Panc1 (cell line): ENCODE data around the gene SBF1. TPM values are rescaled to one million over a fixed set of nuclear protein-coding genes. Genes with fewer than 3 reads are reported as not detected.

ENCODE experiments used
- ATAC-seq: fragments of 200-7000 bp; cut with Tn5 transposase; 2 replicates; pipeline ENCODE4 v1.9.1; 2020; ENCODE audit warnings: mild to moderate bottlenecking, moderate library complexity
- BruUV-seq: library from RNA; stranded (reverse); fragments of 400-500 nt; replicated peaks from 2 replicates; lab custom pipeline; 2021; lab: Mats Ljungman, UMichigan
- CTCF ChIA-PET: fragments of 300-600 bp; sonication (Branson Sonifier 250); formaldehyde crosslinking; loops from one replicate; lab custom pipeline; 2022; ENCODE audit warnings: antibody characterized with exemption; lab: Charles Lee
- POLR2A ChIA-PET: fragments of 300-600 bp; sonication (Branson Sonifier 250); formaldehyde crosslinking; loops from one replicate; lab custom pipeline; 2022; ENCODE audit warnings: antibody characterized with exemption; lab: Charles Lee
- DNase-seq: peaks from one replicate; pipeline ENCODE4 v3.0.0-alpha.2; 2010; ENCODE audit warnings: low read depth, low spot score
- H3K27ac ChIP-seq: 2 replicates; pipeline ENCODE4 v1.5.1; 2011; ENCODE audit warnings: mild to moderate bottlenecking, low read length, inconsistent platforms
- H3K27me3 ChIP-seq: fragments of 200-500 bp; sonication (Bioruptor generic); 2 replicates; pipeline ENCODE4 v1.6.0; 2014; ENCODE audit warnings: low read length, inconsistent platforms; ENCODE audit not compliant: control insufficient read depth, insufficient read depth
- H3K36me3 ChIP-seq: fragments of 200-500 bp; sonication (Bioruptor generic); 2 replicates; pipeline ENCODE4 v1.5.1; 2014; ENCODE audit warnings: inconsistent platforms, mild to moderate bottlenecking, low read length, moderate library complexity; ENCODE audit not compliant: control insufficient read depth, insufficient read depth
- H3K4me1 ChIP-seq: 2 replicates; pipeline ENCODE4 v1.5.1; 2011; ENCODE audit warnings: inconsistent platforms, mild to moderate bottlenecking, low read length, moderate library complexity; ENCODE audit not compliant: control insufficient read depth, insufficient read depth
- H3K4me3 ChIP-seq, 2 experiments: 2 replicates each; pipeline ENCODE4 v1.5.1; 2011 to 2012; ENCODE audit warnings: low read depth in 2 of 2, low read length in 2 of 2, mild to moderate bottlenecking in 2 of 2, inconsistent platforms in 1 of 2, moderate library complexity in 1 of 2
- H3K9me3 ChIP-seq: fragments of 200-500 bp; sonication (Bioruptor generic); 2 replicates; pipeline ENCODE4 v1.5.1; 2014; ENCODE audit warnings: low read depth, mild to moderate bottlenecking, inconsistent platforms, low read length, moderate library complexity; ENCODE audit not compliant: control insufficient read depth, insufficient read depth
- CTCF ChIP-seq: fragments of 450-650 bp; IDR thresholded peaks from 2 replicates; pipeline ENCODE4 v1.5.1; 2017; ENCODE audit warnings: mild to moderate bottlenecking
- POLR2AphosphoS5 ChIP-seq: IDR thresholded peaks from 2 replicates; pipeline ENCODE4 v1.6.1; 2012; ENCODE audit warnings: mild to moderate bottlenecking, low read depth, low read length, moderate library complexity
- SIN3A ChIP-seq: IDR thresholded peaks from 2 replicates; pipeline ENCODE4 v1.6.1; 2012; ENCODE audit warnings: low read depth, mild to moderate bottlenecking, low read length, moderate library complexity, borderline replicate concordance; ENCODE audit not compliant: insufficient read depth
- TCF7L2 ChIP-seq: IDR thresholded peaks from 2 replicates; pipeline ENCODE4 v1.6.1; 2011; ENCODE audit warnings: mild to moderate bottlenecking, low read depth, low read length, inconsistent platforms
- in situ Hi-C: cut with HindIII; loops from 2 replicates; pipeline ENCODE4 v1.10.0; 2016; ENCODE audit warnings: low sequenced_read_pairs, low pct_unique_long_range_greater_than_20kb
- intact Hi-C: fragments of 100-400 bp; cut with micrococcal nuclease; formaldehyde crosslinking; loops from one replicate; pipeline ENCODE4 v1.10.0; 2022; ENCODE audit not compliant: unreplicated experiment
- total RNA-seq: library from RNA; stranded (reverse); gene quantifications from one replicate; pipeline ENCODE4 v1.2.1, GENCODE V29; 2021; ENCODE audit not compliant: unreplicated experiment
- TF ChIP-seq, protein P1 (sequence below), 2 experiments: IDR thresholded peaks; 2 replicates each; pipeline ENCODE4 v1.6.1; 2011 to 2012; ENCODE audit warnings: low read depth in 2 of 2, control low read depth in 1 of 2, low read length in 1 of 2, mild to moderate bottlenecking in 1 of 2, moderate library complexity in 1 of 2; ENCODE audit not compliant: insufficient read depth in 1 of 2

Gene SBF1
- total RNA-seq, 1 experiment from 2014 or later, result 59.2 TPM

DNA sequence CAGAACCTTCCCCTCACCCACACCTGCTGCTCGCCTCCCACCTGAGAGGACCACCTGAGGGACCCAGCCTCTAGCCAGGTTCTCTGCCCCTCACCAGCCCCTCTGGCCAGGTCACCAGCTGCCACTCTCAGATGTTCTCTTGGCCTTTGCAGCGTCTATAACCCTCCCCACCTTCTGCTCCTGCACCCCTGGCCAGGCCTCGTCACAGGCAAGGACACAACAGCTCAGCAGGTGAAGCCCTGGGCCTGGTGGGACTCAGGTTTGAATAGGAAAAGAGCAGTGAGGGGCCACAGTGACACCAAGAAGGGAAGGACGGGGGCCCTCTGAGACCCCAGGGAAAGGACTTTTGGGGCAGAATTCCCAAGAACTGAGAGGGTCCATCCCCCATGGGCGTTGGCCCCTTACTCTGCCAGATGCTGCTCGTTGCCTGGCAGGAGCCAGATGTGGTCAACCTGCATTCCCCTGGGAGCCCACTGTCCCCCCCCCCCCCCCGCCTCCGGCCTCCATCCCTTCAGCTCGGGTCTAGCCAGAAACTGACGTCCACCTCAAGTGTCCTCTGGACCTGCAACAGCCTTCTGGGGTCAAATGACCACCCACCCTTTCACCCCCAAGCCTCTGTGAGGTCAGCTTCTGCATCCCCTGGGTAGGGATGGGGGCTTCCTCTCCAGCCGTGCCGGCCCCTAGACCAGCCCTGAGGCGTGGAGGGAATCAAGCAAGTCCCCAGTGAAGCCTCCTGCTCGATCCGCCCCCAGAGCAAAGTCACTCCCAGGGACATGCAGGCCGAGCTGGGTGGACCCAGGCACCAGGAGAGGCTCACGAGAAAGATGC is 28.7 kb downstream of the SBF1 start:
- Histone ChIP-seq H3K9me3 (no peaks in the 10 kb centered on the region), H3K4me3 (no peak overlapping the region), H3K27ac (peak overlapping the region; percentile 70; the same call in 1 of the 2 replicates), H3K4me1 (peaks cover 22% of the 10 kb centered on the region), H3K27me3 (no peaks in the 10 kb centered on the region), H3K36me3 (0 out of 2 replicates have a peak, but pooled peaks cover 2% of the 10 kb centered on the region)
- ATAC-seq (peak; percentile 28; the same call in 1 of the 2 replicates), DNase-seq (no peak)
- TF ChIP-seq CTCF, result no peak
- no peak; the same call in 1 of the 2 replicates for TF ChIP-seq POLR2AphosphoS5
- TF ChIP-seq, protein P1, sequence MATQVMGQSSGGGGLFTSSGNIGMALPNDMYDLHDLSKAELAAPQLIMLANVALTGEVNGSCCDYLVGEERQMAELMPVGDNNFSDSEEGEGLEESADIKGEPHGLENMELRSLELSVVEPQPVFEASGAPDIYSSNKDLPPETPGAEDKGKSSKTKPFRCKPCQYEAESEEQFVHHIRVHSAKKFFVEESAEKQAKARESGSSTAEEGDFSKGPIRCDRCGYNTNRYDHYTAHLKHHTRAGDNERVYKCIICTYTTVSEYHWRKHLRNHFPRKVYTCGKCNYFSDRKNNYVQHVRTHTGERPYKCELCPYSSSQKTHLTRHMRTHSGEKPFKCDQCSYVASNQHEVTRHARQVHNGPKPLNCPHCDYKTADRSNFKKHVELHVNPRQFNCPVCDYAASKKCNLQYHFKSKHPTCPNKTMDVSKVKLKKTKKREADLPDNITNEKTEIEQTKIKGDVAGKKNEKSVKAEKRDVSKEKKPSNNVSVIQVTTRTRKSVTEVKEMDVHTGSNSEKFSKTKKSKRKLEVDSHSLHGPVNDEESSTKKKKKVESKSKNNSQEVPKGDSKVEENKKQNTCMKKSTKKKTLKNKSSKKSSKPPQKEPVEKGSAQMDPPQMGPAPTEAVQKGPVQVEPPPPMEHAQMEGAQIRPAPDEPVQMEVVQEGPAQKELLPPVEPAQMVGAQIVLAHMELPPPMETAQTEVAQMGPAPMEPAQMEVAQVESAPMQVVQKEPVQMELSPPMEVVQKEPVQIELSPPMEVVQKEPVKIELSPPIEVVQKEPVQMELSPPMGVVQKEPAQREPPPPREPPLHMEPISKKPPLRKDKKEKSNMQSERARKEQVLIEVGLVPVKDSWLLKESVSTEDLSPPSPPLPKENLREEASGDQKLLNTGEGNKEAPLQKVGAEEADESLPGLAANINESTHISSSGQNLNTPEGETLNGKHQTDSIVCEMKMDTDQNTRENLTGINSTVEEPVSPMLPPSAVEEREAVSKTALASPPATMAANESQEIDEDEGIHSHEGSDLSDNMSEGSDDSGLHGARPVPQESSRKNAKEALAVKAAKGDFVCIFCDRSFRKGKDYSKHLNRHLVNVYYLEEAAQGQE (IDR thresholded peaks at IDR 0.05; ENCODE audit: insufficient read depth in 1 of 2, low read depth in 2 of 2, low read length in 1 of 2), result no peak
- TF ChIP-seq TCF7L2, result no peak
- TF ChIP-seq SIN3A, result no peak
- intact Hi-C loops, result no loop called here
- no TSS peak for BruUV-seq
- POLR2A ChIA-PET, result no interaction called here
- CTCF ChIA-PET, result no interaction called here
- in situ Hi-C loops, result no loop called here

DNA sequence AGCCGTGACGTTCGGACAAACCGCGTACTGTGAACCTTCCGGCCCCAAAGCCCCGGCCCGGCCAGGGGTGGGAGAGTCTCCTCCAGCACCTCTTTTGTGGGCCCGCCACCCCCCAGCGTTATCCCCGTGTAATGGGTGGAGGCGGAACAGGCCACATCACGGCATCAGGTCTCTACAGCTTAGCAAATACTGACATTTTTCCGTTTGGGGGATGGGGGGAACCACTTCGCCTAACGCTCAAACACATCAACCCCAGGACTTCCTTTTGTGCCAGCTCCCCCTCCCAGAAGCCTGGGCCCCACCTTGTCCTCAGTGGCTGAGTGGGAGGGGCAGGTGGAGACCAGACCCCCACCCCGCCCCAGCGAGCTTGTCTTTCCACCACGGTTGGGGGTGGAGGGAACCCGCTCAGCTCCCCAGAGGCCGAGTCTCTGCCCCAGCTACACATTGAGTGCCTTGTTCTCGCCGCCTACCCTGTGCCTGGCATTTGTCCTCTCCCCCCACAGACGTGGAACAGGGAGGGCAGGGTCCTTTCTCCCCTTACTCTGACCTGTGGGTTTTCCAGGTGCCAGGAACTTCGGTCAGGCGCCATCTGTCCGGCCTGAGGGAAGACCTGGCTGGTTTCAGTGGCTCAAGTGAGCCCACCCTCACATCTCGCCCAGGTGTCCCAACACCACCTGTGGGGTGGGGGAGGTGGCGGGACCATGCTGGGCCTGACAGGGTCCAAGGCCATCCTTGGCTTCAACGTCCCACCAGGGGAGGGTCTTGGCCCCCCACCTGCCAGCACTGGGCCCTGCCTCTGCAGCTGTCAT is 29.6 kb downstream of the SBF1 start:
- peaks cover 22% of the 10 kb centered on the region for H3K4me1 ChIP-seq
- CTCF ChIA-PET, result no interaction called here
- TSS peak; percentile 71 for BruUV-seq

More for the DNA sequence above, 29.6 kb downstream of the SBF1 start:
- peak overlapping the region; percentile 70 for H3K27ac ChIP-seq
- intact Hi-C loops (no loop called here), in situ Hi-C loops (no loop called here)
- no peaks in the 10 kb centered on the region for H3K27me3 ChIP-seq
- TF ChIP-seq TCF7L2, result no peak
- TF ChIP-seq POLR2AphosphoS5, result no peak
- TF ChIP-seq, protein P1 (IDR thresholded peaks at IDR 0.05; ENCODE audit: insufficient read depth in 1 of 2, low read depth in 2 of 2, low read length in 1 of 2), result no peak
- no peak for TF ChIP-seq CTCF
- TF ChIP-seq SIN3A, result no peak
- H3K9me3 ChIP-seq, result no peaks in the 10 kb centered on the region
- ATAC-seq (peak; percentile 27), DNase-seq (no peak)
- H3K36me3 ChIP-seq, result no peaks in the 10 kb centered on the region
- no peak overlapping the region for H3K4me3 ChIP-seq
- POLR2A ChIA-PET, result interaction anchor here (0.5 to 0.6 kb wide), 2 partner anchors 51 to 192 kb away, joined by 5 to 20 read pairs; no protein-coding TSS in a partner anchor
